CD4-positive, alpha-beta T cell (primary cell): ENCODE results near the gene WWOX. TPM values are rescaled to one million over a fixed set of nuclear protein-coding genes. Genes with fewer than 3 reads are reported as not detected.

ENCODE experiments used
- ATAC-seq: fragments of 200-7000 bp; cut with Tn5 transposase; one replicate; pipeline ENCODE4 v1.10.0; 2022; ENCODE audit warnings: mild to moderate bottlenecking; ENCODE audit not compliant: poor library complexity
- CTCF ChIA-PET: fragments of 350-600 bp; sonication (Branson Sonifier 250); formaldehyde crosslinking; loops from one replicate; lab custom pipeline; 2021; ENCODE audit warnings: antibody characterized with exemption, inconsistent platforms; lab: Charles Lee
- POLR2A ChIA-PET: fragments of 350-600 bp; sonication (Branson Sonifier 250); formaldehyde crosslinking; loops from one replicate; lab custom pipeline; 2021; ENCODE audit warnings: antibody characterized with exemption, inconsistent platforms; lab: Charles Lee
- DNase-seq, 14 experiments: peaks; one replicate each; pipeline ENCODE4 v3.0.0-alpha.2; 2013 to 2020; ENCODE audit warnings: mixed read lengths in 2 of 14
- H3K27ac ChIP-seq, 2 donors: one replicate each; pipeline versions ENCODE4 v1.5.1 to v1.7.0; 2013; ENCODE audit warnings: low read length in 2 of 2, low read depth in 1 of 2, mild to moderate bottlenecking in 1 of 2
- H3K27me3 ChIP-seq, 2 experiments: 1 replicate in 1 of 2; 2 replicates in 1 of 2; pipeline versions ENCODE4 v1.6.1 to v1.7.0; 2013; ENCODE audit warnings: low read length in 2 of 2, control low read depth in 1 of 2, mild to moderate bottlenecking in 1 of 2, moderate library complexity in 1 of 2; ENCODE audit not compliant: insufficient read depth in 2 of 2, control insufficient read depth in 1 of 2
- H3K36me3 ChIP-seq: one replicate; pipeline ENCODE4 v1.6.1; 2013; ENCODE audit warnings: low read length, control low read depth; ENCODE audit not compliant: insufficient read depth
- H3K4me1 ChIP-seq: one replicate; pipeline ENCODE4 v1.6.1; 2013; ENCODE audit warnings: low read length, control low read depth; ENCODE audit not compliant: insufficient read depth
- H3K4me3 ChIP-seq: one replicate; pipeline ENCODE4 v1.5.1; 2013; ENCODE audit warnings: mild to moderate bottlenecking, low read length, moderate library complexity
- H3K9me3 ChIP-seq, 2 experiments: 1 replicate in 1 of 2; 2 replicates in 1 of 2; pipeline versions ENCODE4 v1.6.1 to v1.7.0; 2013; ENCODE audit warnings: low read length in 2 of 2, mild to moderate bottlenecking in 2 of 2, control low read depth in 1 of 2, moderate library complexity in 1 of 2; ENCODE audit not compliant: control insufficient read depth in 1 of 2, insufficient read depth in 1 of 2
- H3K27ac Mint-ChIP-seq: one replicate; pipeline ENCODE4 v1.8.0; 2020; ENCODE audit warnings: mixed read lengths
- H3K27me3 Mint-ChIP-seq: one replicate; pipeline ENCODE4 v1.8.0; 2021; ENCODE audit warnings: mixed read lengths
- H3K36me3 Mint-ChIP-seq: one replicate; pipeline ENCODE4 v1.8.0; 2021; ENCODE audit warnings: low read depth, mixed read lengths
- H3K4me1 Mint-ChIP-seq: one replicate; pipeline ENCODE4 v1.8.0; 2021; ENCODE audit warnings: low read depth, mixed read lengths
- H3K4me3 Mint-ChIP-seq: one replicate; pipeline ENCODE4 v1.8.0; 2020; ENCODE audit warnings: mild to moderate bottlenecking, mixed read lengths
- H3K9me3 Mint-ChIP-seq: one replicate; pipeline ENCODE4 v1.8.0; 2020; ENCODE audit warnings: mixed read lengths
- CTCF ChIP-seq: fragments of 200-600 bp; IDR thresholded peaks from one replicate; pipeline ENCODE4 v1.8.0; 2022; ENCODE audit warnings: antibody characterized with exemption, mild to moderate bottlenecking
- intact Hi-C, 2 experiments: fragments of 100-400 bp; cut with DNase I in 1 of 2; cut with micrococcal nuclease in 1 of 2; formaldehyde crosslinking; loops; one replicate each; pipeline versions ENCODE4 v1.15.1 to v1.9.0; 2023 to 2025; cut with DNase I, micrococcal nuclease
- total RNA-seq, 174 experiments: library from RNA in 2 of 174; stranded (reverse) in 2 of 174; gene quantifications; one replicate each; pipeline ENCODE4 v1.2.3 and lab custom pipeline; 2021 to 2026

The WWOX gene
- total RNA-seq, 2 experiments from 2014 or later: 19.3 to 21.7 TPM

GRCh38 chr16:78177987-78178386 is 78.5 kb downstream of the WWOX start:
- Histone ChIP-seq H3K9me3 (no peaks in the 10 kb centered on the region), H3K4me3 (no peak overlapping the region), H3K27me3 (no peaks in the 10 kb centered on the region), H3K27ac (no peak overlapping the region), H3K4me1 (no peaks in the 10 kb centered on the region), H3K36me3 (no peaks in the 10 kb centered on the region)
- no peak for DNase-seq
- ChIA-PET CTCF (no interaction called here), POLR2A (no interaction called here)
- Mint-ChIP-seq H3K9me3 (peaks cover 2% of the 10 kb centered on the region), H3K27ac (no peak overlapping the region), H3K36me3 (peaks cover 28% of the 10 kb centered on the region), H3K27me3 (no peaks in the 10 kb centered on the region), H3K4me1 (no peaks in the 10 kb centered on the region), H3K4me3 (no peak overlapping the region)
- no peak for TF ChIP-seq CTCF
- intact Hi-C loops: no loop called here
- no peak for ATAC-seq

GRCh38 chr16:78179666-78180065 is 80.2 kb downstream of the WWOX start:
- no peak for TF ChIP-seq CTCF
- ChIA-PET CTCF (no interaction called here), POLR2A (no interaction called here)
- DNase-seq: no peak
- no peaks in the 10 kb centered on the region for H3K4me1 ChIP-seq
- Mint-ChIP-seq H3K9me3 (peaks cover 2% of the 10 kb centered on the region), H3K27ac (no peak overlapping the region), H3K4me1 (no peaks in the 10 kb centered on the region), H3K27me3 (no peaks in the 10 kb centered on the region), H3K4me3 (no peak overlapping the region), H3K36me3 (peaks cover 18% of the 10 kb centered on the region)
- no peaks in the 10 kb centered on the region for H3K27me3 ChIP-seq
- intact Hi-C loops: no loop called here
- H3K27ac ChIP-seq: no peak overlapping the region
- no peaks in the 10 kb centered on the region for H3K36me3 ChIP-seq
- no peak for ATAC-seq
- H3K9me3 ChIP-seq: no peaks in the 10 kb centered on the region
- H3K4me3 ChIP-seq: no peak overlapping the region

- ATAC-seq (no peak), DNase-seq (no peak)
- H3K9me3 ChIP-seq: no peaks in the 10 kb centered on the region
- POLR2A ChIA-PET: no interaction called here
- Mint-ChIP-seq H3K9me3 (peaks cover 2% of the 10 kb centered on the region), H3K4me3 (no peak overlapping the region), H3K27me3 (no peaks in the 10 kb centered on the region), H3K27ac (no peak overlapping the region), H3K36me3 (peaks cover 13% of the 10 kb centered on the region), H3K4me1 (no peaks in the 10 kb centered on the region)
- intact Hi-C loops: no loop called here
- no peaks in the 10 kb centered on the region for H3K36me3 ChIP-seq
- no peak for TF ChIP-seq CTCF
- H3K27ac ChIP-seq: no peak overlapping the region
- H3K4me1 ChIP-seq: no peaks in the 10 kb centered on the region
- H3K27me3 ChIP-seq: no peaks in the 10 kb centered on the region
- CTCF ChIA-PET: no interaction called here
- H3K4me3 ChIP-seq: no peak overlapping the region
Observed at GRCh38 chr16:78180349-78180748, 80.9 kb downstream of the WWOX start.
